ENCODE data around the gene ATP6AP2.

The ATP6AP2 gene

DNA sequence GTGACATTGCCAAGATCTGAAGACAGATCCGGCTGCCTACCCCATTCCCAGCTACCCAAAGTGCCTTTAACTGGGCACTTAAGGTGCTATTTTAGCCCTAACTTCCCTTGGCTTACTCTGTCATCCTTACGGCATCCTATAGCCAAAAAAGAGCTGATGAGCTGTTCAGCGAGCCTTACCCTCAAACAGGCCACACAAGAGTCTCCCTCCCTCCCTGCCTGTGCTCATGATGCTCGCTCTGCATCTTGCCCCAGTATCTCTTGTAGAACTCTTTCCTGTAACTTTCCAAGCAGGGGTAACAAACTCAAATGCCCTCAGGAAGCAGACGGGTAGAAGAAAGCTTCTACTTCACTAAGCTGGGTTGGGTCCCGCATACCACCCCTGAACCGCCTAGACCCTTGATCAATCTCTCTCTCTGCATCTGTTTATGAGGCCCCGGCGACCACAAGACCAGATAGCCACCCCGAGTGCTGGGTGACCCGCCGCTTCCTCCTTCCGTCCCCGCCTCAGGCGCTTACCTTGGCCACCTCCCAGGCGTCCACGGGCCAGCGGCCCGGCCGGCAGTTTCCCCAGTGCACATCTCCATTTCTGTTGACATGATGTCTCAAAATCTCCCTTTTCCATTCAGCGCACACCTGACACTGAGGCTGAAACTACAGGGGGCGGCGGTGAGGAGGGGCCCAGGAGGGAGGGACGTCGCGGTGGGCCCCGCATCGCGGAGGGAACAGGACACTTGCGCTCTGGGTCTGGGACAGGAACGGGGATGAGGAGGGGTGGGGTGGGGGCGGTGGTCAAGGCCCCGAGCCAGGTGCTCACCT lies 65.9 kb downstream of the ATP6AP2 start:
- DNase-seq = peak; percentile 8

DNA sequence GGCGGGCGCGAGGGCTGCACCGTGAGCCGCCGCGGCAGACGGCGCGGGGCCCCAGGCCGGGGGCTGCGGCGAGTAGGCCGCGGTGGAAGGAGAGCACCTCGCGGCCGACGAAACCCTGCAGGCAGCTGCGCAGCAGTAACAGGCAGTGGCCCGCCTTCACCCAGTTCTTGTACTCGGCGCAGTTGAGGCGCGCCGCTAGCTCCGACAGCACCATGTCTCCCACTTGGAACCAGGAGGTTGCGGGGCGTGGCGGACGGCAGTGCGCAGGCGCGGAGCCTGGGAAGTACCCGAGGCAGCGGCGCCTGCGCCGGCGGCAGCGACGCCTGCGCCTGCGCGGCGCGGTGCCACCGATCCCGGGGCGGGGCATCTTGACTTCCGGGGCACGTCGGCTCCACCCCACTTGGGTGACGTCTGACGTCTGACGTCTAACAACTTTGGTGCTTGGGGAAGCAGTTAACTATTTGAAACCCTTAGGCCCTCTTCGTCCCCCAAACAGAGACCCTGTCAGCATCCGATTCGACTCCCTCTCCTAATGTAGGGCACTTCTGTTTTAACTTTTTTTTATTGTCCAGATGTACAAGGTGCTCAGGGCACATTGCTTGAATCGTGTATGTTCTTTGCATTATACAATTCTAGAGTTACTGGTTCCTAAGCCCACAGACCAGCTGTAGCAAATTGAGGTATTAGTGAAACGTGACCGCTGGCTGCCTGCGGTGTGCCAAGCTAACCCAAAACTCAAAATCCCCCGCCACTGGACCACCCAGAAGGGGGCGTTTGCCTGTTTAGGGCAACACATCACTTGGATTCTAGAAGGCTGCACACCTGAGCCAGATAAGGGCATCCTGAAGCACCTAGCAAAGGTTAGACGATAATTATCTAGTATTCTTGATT lies 66.8 kb downstream of the ATP6AP2 start, which contains the start of gene CXorf38:
Gene CXorf38 (minus strand): TSS at position 255 of the 891 bp plus-strand sequence. CDS start 41 bp downstream, at position 214.
- peak; percentile 87 for DNase-seq

DNA sequence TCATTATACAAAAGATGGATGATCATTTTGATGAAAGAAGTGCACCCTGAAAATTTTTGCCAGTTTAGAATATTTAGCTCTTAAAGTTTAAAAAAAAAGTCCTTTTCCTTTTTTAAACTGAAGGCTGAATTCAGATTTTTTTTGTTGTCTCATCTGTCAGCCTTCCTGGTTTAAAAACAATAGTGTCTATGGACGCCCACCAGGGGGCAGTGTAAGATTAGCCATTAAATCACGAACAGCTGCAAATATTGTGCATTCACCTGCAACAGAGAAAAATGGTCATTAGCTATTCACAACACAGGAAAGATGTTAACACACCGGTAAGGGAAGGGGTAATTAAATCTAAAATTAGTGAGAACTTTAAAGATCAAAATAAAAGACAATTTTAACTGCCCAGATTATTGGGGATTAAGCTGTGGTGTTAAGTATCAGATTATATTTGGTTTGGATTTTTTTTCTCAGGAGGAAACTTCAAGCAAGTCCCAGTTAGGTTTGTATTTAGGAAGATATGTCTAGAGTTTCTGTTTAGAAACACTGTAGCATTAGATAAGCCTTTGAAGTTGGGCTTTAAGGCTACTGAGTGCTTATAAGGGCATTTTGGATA lies 71.0 kb downstream of the ATP6AP2 start:
- peak; percentile 40 for DNase-seq

DNA sequence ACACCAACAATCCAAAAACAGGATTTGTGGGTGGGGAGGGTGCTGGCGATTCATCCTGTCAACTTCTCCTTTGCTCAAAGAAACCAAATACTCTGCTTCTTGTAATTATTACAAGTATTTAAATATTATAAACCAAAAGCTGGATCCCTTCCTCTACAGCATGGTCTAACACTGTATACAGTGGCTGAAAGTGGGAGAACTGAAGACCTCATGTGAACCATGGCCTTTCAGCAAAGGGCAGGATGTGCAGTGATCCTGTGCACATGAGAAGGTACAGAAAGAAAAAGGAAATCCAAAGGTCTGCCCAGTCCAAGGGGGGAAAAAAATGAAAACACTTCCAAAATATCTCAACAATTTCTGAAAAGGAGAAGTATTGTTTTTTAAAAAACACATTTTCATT lies 71.9 kb downstream of the ATP6AP2 start:
- no peak for DNase-seq

DNA sequence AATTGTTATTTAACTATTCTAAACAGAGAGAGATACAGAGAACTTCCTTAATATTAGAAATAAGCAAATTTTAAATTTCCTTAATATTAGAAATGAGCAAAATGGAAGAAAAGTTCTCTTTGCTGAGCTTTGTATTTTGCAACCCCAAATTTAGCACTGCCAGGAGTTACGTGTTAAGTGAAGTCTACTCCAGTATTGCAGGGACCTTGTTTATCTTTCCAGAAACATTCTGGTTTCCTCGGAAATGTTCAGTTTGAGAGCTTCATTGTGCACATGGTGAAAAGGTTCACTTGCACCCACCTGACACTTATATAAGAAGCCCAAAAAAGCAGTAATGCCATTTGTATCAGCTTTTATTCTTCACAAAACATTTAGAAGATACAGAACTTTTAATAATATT lies 72.8 kb downstream of the ATP6AP2 start:
- DNase-seq = no peak
